ENCODE data around the gene ZBTB7B. TPM values are rescaled to one million over a fixed set of nuclear protein-coding genes. Genes with fewer than 3 reads are reported as not detected.
A peak's percentile ranks its signal among the peaks of the same experiment; 100 is the strongest.

ZBTB7B gene
- polyA plus RNA-seq, 3 donors, result 6.3 to 149 (median 9.6) TPM

DNA sequence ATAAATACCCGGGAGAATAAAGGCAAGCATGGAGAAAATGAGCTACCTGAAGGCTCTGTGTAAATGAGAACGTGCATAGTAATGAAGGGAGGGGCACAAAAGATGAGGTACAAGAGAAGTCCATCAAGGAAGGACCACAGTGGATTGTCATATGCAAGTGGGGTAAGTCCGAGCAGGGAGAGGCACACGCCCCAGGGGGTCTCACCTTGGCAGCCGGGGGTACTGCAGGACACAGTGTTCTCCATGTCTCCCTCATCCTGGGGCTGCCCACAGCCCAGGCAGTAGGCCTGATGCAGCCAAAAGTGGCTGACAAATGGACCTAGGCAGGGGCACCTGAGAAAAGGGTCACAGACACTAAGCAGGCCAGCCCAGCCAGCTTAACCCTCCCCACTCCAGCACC, 21.0 kb downstream of the ZBTB7B start:
- H3K36me3 Mint-ChIP-seq, result peaks cover 12 to 15% of the 10 kb centered on the region in 2 donors
- H3K4me3 Mint-ChIP-seq, result no peak overlapping the region
- peaks cover 33% of the 10 kb centered on the region for H4K20me1 ChIP-seq (ENCODE audit: insufficient read depth, low read length)
- H3K4me1 ChIP-seq (ENCODE audit: control insufficient read depth in 1 of 2, insufficient read depth in 2 of 2, low read length in 2 of 2), result peaks cover 13 to 19% of the 10 kb centered on the region in 2 donors
- H2AFZ ChIP-seq (ENCODE audit: insufficient read depth, low read depth, low read length, poor library complexity, severe bottlenecking), result no peak overlapping the region
- H3K79me2 ChIP-seq (ENCODE audit: insufficient read depth, low read length), result no peaks in the 10 kb centered on the region
- H3K4me2 ChIP-seq (replicated peaks; ENCODE audit: extremely low read depth, low read length, poor library complexity, severe bottlenecking), result no peak overlapping the region
- no peak overlapping the region for H3K4me3 ChIP-seq (replicated peaks in 1 of 3; ENCODE audit: low read depth in 2 of 3, low read length in 3 of 3)
- no peaks in the 10 kb centered on the region for H3K27me3 ChIP-seq (ENCODE audit: control insufficient read depth in 2 of 2, insufficient read depth in 2 of 2, low read length in 2 of 2)
- 93% methylated on average over 4 of the region's 5 CpGs for WGBS (ENCODE audit: insufficient coverage)
- peaks cover 44% of the 10 kb centered on the region for H3K4me1 Mint-ChIP-seq
- no peak for DNase-seq
- H3K27ac ChIP-seq (ENCODE audit: low read depth in 1 of 2, low read length in 2 of 2), result no peak overlapping the region
- no peak overlapping the region for H3K27ac Mint-ChIP-seq
- peaks cover 0 to 9% (median 5%) of the 10 kb centered on the region in 3 donors for H3K27me3 Mint-ChIP-seq (ENCODE audit: low read depth in 3 of 3)
- H3K9me3 ChIP-seq (replicated peaks in 1 of 2; ENCODE audit: control insufficient read depth in 1 of 2, insufficient read depth in 1 of 2, low read length in 2 of 2), result no peaks in the 10 kb centered on the region
- TF ChIP-seq, protein P1, sequence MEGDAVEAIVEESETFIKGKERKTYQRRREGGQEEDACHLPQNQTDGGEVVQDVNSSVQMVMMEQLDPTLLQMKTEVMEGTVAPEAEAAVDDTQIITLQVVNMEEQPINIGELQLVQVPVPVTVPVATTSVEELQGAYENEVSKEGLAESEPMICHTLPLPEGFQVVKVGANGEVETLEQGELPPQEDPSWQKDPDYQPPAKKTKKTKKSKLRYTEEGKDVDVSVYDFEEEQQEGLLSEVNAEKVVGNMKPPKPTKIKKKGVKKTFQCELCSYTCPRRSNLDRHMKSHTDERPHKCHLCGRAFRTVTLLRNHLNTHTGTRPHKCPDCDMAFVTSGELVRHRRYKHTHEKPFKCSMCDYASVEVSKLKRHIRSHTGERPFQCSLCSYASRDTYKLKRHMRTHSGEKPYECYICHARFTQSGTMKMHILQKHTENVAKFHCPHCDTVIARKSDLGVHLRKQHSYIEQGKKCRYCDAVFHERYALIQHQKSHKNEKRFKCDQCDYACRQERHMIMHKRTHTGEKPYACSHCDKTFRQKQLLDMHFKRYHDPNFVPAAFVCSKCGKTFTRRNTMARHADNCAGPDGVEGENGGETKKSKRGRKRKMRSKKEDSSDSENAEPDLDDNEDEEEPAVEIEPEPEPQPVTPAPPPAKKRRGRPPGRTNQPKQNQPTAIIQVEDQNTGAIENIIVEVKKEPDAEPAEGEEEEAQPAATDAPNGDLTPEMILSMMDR (IDR thresholded peaks at IDR 0.05), result no peak
- intact Hi-C loops (cut with micrococcal nuclease), result no loop called here
- H3K9me3 Mint-ChIP-seq, result peaks cover 0 to 2% (median 0%) of the 10 kb centered on the region in 7 donors
- H3K9ac ChIP-seq (ENCODE audit: insufficient read depth, low read length, poor library complexity, severe bottlenecking), result no peak overlapping the region
- peaks cover 9% of the 10 kb centered on the region in 2 donors for H3K36me3 ChIP-seq (replicated peaks in 1 of 2; ENCODE audit: control insufficient read depth in 1 of 2, insufficient read depth in 2 of 2, low read length in 2 of 2)

DNA sequence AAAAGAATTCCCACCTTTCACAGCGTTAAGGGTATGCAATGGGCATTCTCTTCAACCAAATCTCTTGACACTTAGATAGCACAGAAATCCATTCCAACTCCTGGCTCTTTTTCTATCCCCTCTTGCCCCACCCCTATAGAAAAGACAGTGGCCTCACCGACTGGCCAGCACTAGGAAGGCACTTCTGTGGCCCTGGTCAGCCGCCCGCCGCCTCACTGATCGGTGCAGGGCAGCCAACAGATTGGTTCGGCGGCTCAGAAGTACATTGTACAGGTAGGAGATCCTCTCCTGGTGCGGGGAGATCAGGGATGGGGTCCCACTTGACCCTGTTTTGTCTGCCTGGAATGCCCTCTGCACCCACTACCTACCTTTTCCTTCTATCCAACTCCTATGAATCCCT, 21.7 kb downstream of the ZBTB7B start:
- whole genome bisulfite sequencing (ENCODE audit: insufficient coverage), result 94% methylated on average over 4 of the region's 9 CpGs
- Histone ChIP-seq H3K9ac (ENCODE audit: insufficient read depth, low read length, poor library complexity, severe bottlenecking) (no peak overlapping the region), H3K27ac (ENCODE audit: low read depth in 1 of 2, low read length in 2 of 2) (no peak overlapping the region), H3K4me1 (ENCODE audit: control insufficient read depth in 1 of 2, insufficient read depth in 2 of 2, low read length in 2 of 2) (peaks cover 20 to 26% of the 10 kb centered on the region in 2 donors), H4K20me1 (ENCODE audit: insufficient read depth, low read length) (peaks cover 26% of the 10 kb centered on the region), H3K4me3 (replicated peaks in 1 of 3; ENCODE audit: low read depth in 2 of 3, low read length in 3 of 3) (no peak overlapping the region), H2AFZ (ENCODE audit: insufficient read depth, low read depth, low read length, poor library complexity, severe bottlenecking) (no peak overlapping the region), H3K36me3 (replicated peaks in 1 of 2; ENCODE audit: control insufficient read depth in 1 of 2, insufficient read depth in 2 of 2, low read length in 2 of 2) (peaks cover 2% of the 10 kb centered on the region in 2 donors), H3K79me2 (ENCODE audit: insufficient read depth, low read length) (no peaks in the 10 kb centered on the region), H3K27me3 (ENCODE audit: control insufficient read depth in 2 of 2, insufficient read depth in 2 of 2, low read length in 2 of 2) (no peaks in the 10 kb centered on the region), H3K4me2 (replicated peaks; ENCODE audit: extremely low read depth, low read length, poor library complexity, severe bottlenecking) (no peak overlapping the region), H3K9me3 (replicated peaks in 1 of 2; ENCODE audit: control insufficient read depth in 1 of 2, insufficient read depth in 1 of 2, low read length in 2 of 2) (no peaks in the 10 kb centered on the region)
- Mint-ChIP-seq H3K27ac (peak overlapping the region in 1 of 7 donors; percentile 53), H3K36me3 (peaks cover 8 to 9% of the 10 kb centered on the region in 2 donors), H3K27me3 (ENCODE audit: low read depth in 3 of 3) (peaks cover 0 to 9% (median 5%) of the 10 kb centered on the region in 3 donors), H3K4me1 (peaks cover 48% of the 10 kb centered on the region), H3K9me3 (peaks cover 0 to 2% (median 0%) of the 10 kb centered on the region in 7 donors), H3K4me3 (no peak overlapping the region)
- intact Hi-C loops (cut with micrococcal nuclease), result no loop called here
- TF ChIP-seq, protein P1 (IDR thresholded peaks at IDR 0.05), result no peak
- DNase-seq, result no peak
